SK-N-SH (cell line): Measurements from ENCODE around the gene GAS6. TPM values are rescaled to one million over a fixed set of nuclear protein-coding genes. Genes with fewer than 3 reads are reported as not detected.

ENCODE experiments used
- CTCF ChIA-PET: fragments of 300-600, 350-600 bp; formaldehyde crosslinking; extraction: SDS; loops from one replicate; lab custom pipeline; 2021; lab: Yijun Ruan, JAX
- POLR2A ChIA-PET: fragments of 350-600 bp; sonication (Branson Sonifier 250); formaldehyde crosslinking; extraction: SDS; loops from one replicate; lab custom pipeline; 2020; ENCODE audit warnings: antibody characterized with exemption, inconsistent platforms; lab: Yijun Ruan, JAX
- DNase-seq: peaks from one replicate; pipeline ENCODE4 v3.0.0; 2012
- H2AFZ ChIP-seq: fragments of 200-600 bp; sonication (generic); 2 replicates; pipeline ENCODE4 v1.8.1; 2016; ENCODE audit warnings: antibody characterized with exemption, mild to moderate bottlenecking, low read depth
- H3F3A ChIP-seq: fragments of 200-600 bp; sonication (generic); replicated peaks from 2 replicates; pipeline ENCODE3; 2016; ENCODE audit warnings: antibody characterized with exemption, mild to moderate bottlenecking; ENCODE audit not compliant: insufficient read depth
- H3K27ac ChIP-seq, 2 experiments: fragments of 200-500 bp in 1 of 2; fragments of 200-600 bp in 1 of 2; sonication (Bioruptor generic) in 1 of 2; sonication (generic), shearing (Covaris generic) in 1 of 2; 2 replicates each; pipeline versions ENCODE4 v1.5.1 to v1.6.1; 2014 to 2016; ENCODE audit warnings: low read depth in 2 of 2, inconsistent platforms in 1 of 2, low read length in 1 of 2, mild to moderate bottlenecking in 1 of 2, mixed read lengths in 1 of 2
- H3K27me3 ChIP-seq: fragments of 200-600 bp; sonication (generic), shearing (Covaris generic); 2 replicates; pipeline ENCODE4 v1.6.1; 2016; ENCODE audit warnings: mixed run types; ENCODE audit not compliant: insufficient read depth
- H3K36me3 ChIP-seq, 2 experiments: fragments of 200-500 bp in 1 of 2; fragments of 200-600 bp in 1 of 2; sonication (Bioruptor generic) in 1 of 2; sonication (generic) in 1 of 2; replicated peaks in 1 of 2; 2 replicates each; pipeline versions ENCODE3 to v1.5.1; 2014 to 2016; ENCODE audit warnings: low read length in 1 of 2, mild to moderate bottlenecking in 1 of 2; ENCODE audit not compliant: insufficient read depth in 2 of 2, control insufficient read depth in 1 of 2
- H3K4me1 ChIP-seq, 2 experiments: fragments of 200-500 bp in 1 of 2; fragments of 200-600 bp in 1 of 2; sonication (Bioruptor generic) in 1 of 2; sonication (generic), shearing (Covaris generic) in 1 of 2; 2 replicates each; pipeline versions ENCODE4 v1.5.1 to v1.6.1; 2014 to 2016; ENCODE audit warnings: low read depth in 1 of 2, low read length in 1 of 2, mixed run types in 1 of 2; ENCODE audit not compliant: insufficient read depth in 2 of 2, control insufficient read depth in 1 of 2
- H3K4me2 ChIP-seq: fragments of 200-600 bp; sonication (generic), shearing (Covaris generic); 2 replicates; pipeline ENCODE4 v1.6.1; 2017; ENCODE audit warnings: mixed run types
- H3K4me3 ChIP-seq, 2 experiments: fragments of 200-500 bp in 1 of 2; fragments of 200-600 bp in 1 of 2; sonication (Bioruptor generic) in 1 of 2; sonication (generic), shearing (Covaris generic) in 1 of 2; 2 replicates each; pipeline versions ENCODE4 v1.5.1 to v1.8.1; 2014 to 2016; ENCODE audit warnings: low read depth in 2 of 2, inconsistent platforms in 1 of 2, low read length in 1 of 2, mild to moderate bottlenecking in 1 of 2, mixed read lengths in 1 of 2, moderate library complexity in 1 of 2
- H3K79me2 ChIP-seq: fragments of 200-600 bp; sonication (generic); 2 replicates; pipeline ENCODE4 v1.8.1; 2017; ENCODE audit warnings: mild to moderate bottlenecking; ENCODE audit not compliant: insufficient read depth
- H3K9ac ChIP-seq: fragments of 200-600 bp; sonication (generic); 2 replicates; pipeline ENCODE4 v1.6.1; 2017; ENCODE audit warnings: mixed run types
- H3K9me2 ChIP-seq: fragments of 200-600 bp; sonication (generic); 2 replicates; pipeline ENCODE4 v1.6.1; 2017; ENCODE audit warnings: mixed run types
- H3K9me3 ChIP-seq: fragments of 200-600 bp; sonication (generic); 2 replicates; pipeline ENCODE4 v1.6.1; 2017; ENCODE audit warnings: mixed run types, mild to moderate bottlenecking, moderate library complexity
- H4K20me1 ChIP-seq: fragments of 200-600 bp; sonication (generic); 2 replicates; pipeline ENCODE4 v1.6.1; 2017; ENCODE audit warnings: mild to moderate bottlenecking, mixed run types; ENCODE audit not compliant: insufficient read depth
- CHD2 ChIP-seq: fragments of 150-350 bp; IDR thresholded peaks from 2 replicates; pipeline ENCODE4 v1.6.1; 2018; ENCODE audit warnings: low read length; ENCODE audit not compliant: partially characterized antibody
- ELF1 ChIP-seq: IDR thresholded peaks from 2 replicates; pipeline ENCODE4 v1.4.0; 2012
- EP300 ChIP-seq, 2 experiments: IDR thresholded peaks; 2 replicates each; pipeline versions ENCODE4 v1.4.0 to v1.6.1; 2012; ENCODE audit warnings: borderline replicate concordance in 1 of 2, low read depth in 1 of 2, low read length in 1 of 2
- EZH2phosphoT487 ChIP-seq: fragments of 200-600 bp; sonication (generic); IDR thresholded peaks from 2 replicates; pipeline ENCODE4 v1.6.1; 2017; ENCODE audit warnings: low read depth, mixed run types, mild to moderate bottlenecking, antibody characterized with exemption, moderate library complexity, borderline replicate concordance
- FOSL2 ChIP-seq: IDR thresholded peaks from 2 replicates; pipeline ENCODE4 v1.4.0; 2012; ENCODE audit warnings: low read depth, mild to moderate bottlenecking, moderate library complexity, borderline replicate concordance
- FOXM1 ChIP-seq: IDR thresholded peaks from 2 replicates; pipeline ENCODE4 v1.4.0; 2012; ENCODE audit warnings: low read depth, mild to moderate bottlenecking
- GABPA ChIP-seq: IDR thresholded peaks from 2 replicates; pipeline ENCODE4 v1.4.0; 2012; ENCODE audit warnings: low read depth, mild to moderate bottlenecking
- MEF2A ChIP-seq: IDR thresholded peaks from 2 replicates; pipeline ENCODE4 v1.4.0; 2012; ENCODE audit warnings: low read depth, borderline replicate concordance
- MXI1 ChIP-seq: IDR thresholded peaks from 2 replicates; pipeline ENCODE4 v1.6.1; 2012; ENCODE audit warnings: mild to moderate bottlenecking, low read depth, low read length, improper control_type of control experiment
- NRF1 ChIP-seq: IDR thresholded peaks from 2 replicates; pipeline ENCODE4 v1.6.1; 2012; ENCODE audit warnings: low read depth, mild to moderate bottlenecking, low read length
- RCOR1 ChIP-seq: fragments of 150-350 bp; IDR thresholded peaks from 2 replicates; pipeline ENCODE4 v1.6.1; 2017; ENCODE audit warnings: antibody characterized with exemption, low read length
- RXRA ChIP-seq: IDR thresholded peaks from 2 replicates; pipeline ENCODE4 v1.4.0; 2012; ENCODE audit warnings: low read depth, mild to moderate bottlenecking, borderline replicate concordance
- SIN3A ChIP-seq: IDR thresholded peaks from 2 replicates; pipeline ENCODE4 v1.6.1; 2012; ENCODE audit warnings: low read depth, mild to moderate bottlenecking, low read length, moderate library complexity, borderline replicate concordance
- TCF12 ChIP-seq: IDR thresholded peaks from 2 replicates; pipeline ENCODE4 v1.4.0; 2012
- TEAD4 ChIP-seq: IDR thresholded peaks from 2 replicates; pipeline ENCODE4 v1.4.0; 2012; ENCODE audit warnings: mild to moderate bottlenecking, borderline replicate concordance; ENCODE audit not compliant: insufficient read depth
- ZBTB33 ChIP-seq: IDR thresholded peaks from 2 replicates; pipeline ENCODE4 v1.4.0; 2012; ENCODE audit warnings: low read depth, borderline replicate concordance
- WGBS: methylation state at CpG from one replicate; pipeline ENCODE4 v1.1.6; 2017; ENCODE audit warnings: low lambda C conversion rate; 5-methylcytosine and 5-hydroxymethylcytosine counted together
- polyA plus RNA-seq, 3 experiments: library from polyadenylated mRNA; depleted of rRNA; stranded (reverse); fragments of >200 nt; gene quantifications; 2 replicates each; pipeline ENCODE4 v1.2.3, GENCODE V29; 2012
- TF ChIP-seq, protein P1 (sequence below): IDR thresholded peaks from 2 replicates; pipeline ENCODE4; 2012
- TF ChIP-seq, protein P2 (sequence below): fragments of 200-600 bp; sonication (generic); IDR thresholded peaks from 2 replicates; pipeline ENCODE4 v1.6.1; 2017; ENCODE audit warnings: antibody characterized with exemption, mild to moderate bottlenecking, moderate library complexity
- TF ChIP-seq, protein P3 (sequence below): IDR thresholded peaks from 2 replicates; pipeline ENCODE4 v1.4.0; 2012; ENCODE audit warnings: low read depth, borderline replicate concordance
- TF ChIP-seq, protein P4 (sequence below): IDR thresholded peaks from 2 replicates; pipeline ENCODE4 v1.4.0; 2012; ENCODE audit warnings: low read depth

The GAS6 gene
- polyA plus RNA-seq, 1 of the 3 experiments (the other 2 are of a cell fraction) = 380 TPM

- Histone ChIP-seq H3K36me3 (no peaks in the 10 kb centered on the region), H3K79me2 (no peaks in the 10 kb centered on the region), H3K4me2 (no peak overlapping the region), H3K9me2 (no peaks in the 10 kb centered on the region), H3K4me3 (no peak overlapping the region), H4K20me1 (no peaks in the 10 kb centered on the region), H2AFZ (no peak overlapping the region)
- WGBS = 74% methylated on average over 9 of the region's 23 CpGs
- POLR2A ChIA-PET = no interaction called here
- TF ChIP-seq ELF1 = no peak
- TF ChIP-seq, protein P1, sequence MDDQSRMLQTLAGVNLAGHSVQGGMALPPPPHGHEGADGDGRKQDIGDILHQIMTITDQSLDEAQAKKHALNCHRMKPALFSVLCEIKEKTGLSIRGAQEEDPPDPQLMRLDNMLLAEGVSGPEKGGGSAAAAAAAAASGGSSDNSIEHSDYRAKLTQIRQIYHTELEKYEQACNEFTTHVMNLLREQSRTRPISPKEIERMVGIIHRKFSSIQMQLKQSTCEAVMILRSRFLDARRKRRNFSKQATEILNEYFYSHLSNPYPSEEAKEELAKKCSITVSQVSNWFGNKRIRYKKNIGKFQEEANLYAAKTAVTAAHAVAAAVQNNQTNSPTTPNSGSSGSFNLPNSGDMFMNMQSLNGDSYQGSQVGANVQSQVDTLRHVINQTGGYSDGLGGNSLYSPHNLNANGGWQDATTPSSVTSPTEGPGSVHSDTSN = no peak
- TF ChIP-seq CHD2 = no peak
- TF ChIP-seq TEAD4 = no peak
- TF ChIP-seq EP300 (IDR thresholded peaks at IDR 0.05; ENCODE audit: borderline replicate concordance in 1 of 2, low read depth in 1 of 2, low read length in 1 of 2) = no peak
- TF ChIP-seq, all 33 proteins: peak for 0
- Histone ChIP-seq H3K9me3 (no peaks in the 10 kb centered on the region), H3F3A (no peaks in the 10 kb centered on the region), H3K4me1 (no peaks in the 10 kb centered on the region), H3K27ac (no peak overlapping the region), H3K9ac (no peak overlapping the region), H3K27me3 (no peaks in the 10 kb centered on the region)
- DNase-seq = no peak
- CTCF ChIA-PET = no interaction called here
Observed at GRCh38 chr13:113794086-113794485, 69.8 kb downstream of the GAS6 start.

DNA sequence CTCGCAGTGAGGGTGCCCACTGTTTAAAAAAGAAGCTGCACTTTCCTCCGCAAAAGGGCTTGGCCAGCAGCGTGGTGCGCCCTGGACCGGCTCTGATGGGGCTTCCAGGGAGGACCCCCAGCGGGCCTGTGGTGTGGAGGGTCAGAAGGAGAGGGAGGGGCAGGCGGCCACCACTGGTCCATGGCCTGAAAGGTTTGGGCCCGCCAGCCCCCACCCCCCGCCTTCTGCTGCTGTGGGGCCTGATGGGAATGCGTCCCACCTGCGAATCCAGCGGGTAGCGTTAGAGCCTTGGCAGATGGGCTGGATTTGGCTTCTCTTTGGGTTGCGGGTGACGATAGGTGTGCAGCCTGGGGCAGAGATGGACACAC, 70.2 kb downstream of the GAS6 start:
- no peaks in the 10 kb centered on the region for H3K79me2 ChIP-seq
- H4K20me1 ChIP-seq = no peaks in the 10 kb centered on the region
- H3K9me3 ChIP-seq = no peaks in the 10 kb centered on the region
- H3F3A ChIP-seq = no peaks in the 10 kb centered on the region
- no peak overlapping the region for H3K4me2 ChIP-seq
- H3K4me3 ChIP-seq = no peak overlapping the region
- H3K27me3 ChIP-seq = no peaks in the 10 kb centered on the region
- no peaks in the 10 kb centered on the region for H3K36me3 ChIP-seq
- no peak for DNase-seq
- H2AFZ ChIP-seq = no peak overlapping the region
- no peaks in the 10 kb centered on the region for H3K9me2 ChIP-seq
- CTCF ChIA-PET = interaction anchor here (1.0 kb wide), 2 partner anchors 16 to 69 kb away, joined by 3 read pairs; no protein-coding TSS in a partner anchor
- WGBS = 89% methylated on average over 9 of the region's 15 CpGs
- POLR2A ChIA-PET = no interaction called here
- no peak overlapping the region for H3K27ac ChIP-seq
- no peak overlapping the region for H3K9ac ChIP-seq
- no peaks in the 10 kb centered on the region for H3K4me1 ChIP-seq
- TF ChIP-seq FOSL2 (no peak), NRF1 (no peak), SIN3A (no peak), GABPA (no peak), MEF2A (no peak), FOXM1 (no peak), ZBTB33 (no peak), RXRA (no peak), RCOR1 (no peak), EZH2phosphoT487 (no peak), TCF12 (no peak), MXI1 (no peak)
- TF ChIP-seq, protein P2, sequence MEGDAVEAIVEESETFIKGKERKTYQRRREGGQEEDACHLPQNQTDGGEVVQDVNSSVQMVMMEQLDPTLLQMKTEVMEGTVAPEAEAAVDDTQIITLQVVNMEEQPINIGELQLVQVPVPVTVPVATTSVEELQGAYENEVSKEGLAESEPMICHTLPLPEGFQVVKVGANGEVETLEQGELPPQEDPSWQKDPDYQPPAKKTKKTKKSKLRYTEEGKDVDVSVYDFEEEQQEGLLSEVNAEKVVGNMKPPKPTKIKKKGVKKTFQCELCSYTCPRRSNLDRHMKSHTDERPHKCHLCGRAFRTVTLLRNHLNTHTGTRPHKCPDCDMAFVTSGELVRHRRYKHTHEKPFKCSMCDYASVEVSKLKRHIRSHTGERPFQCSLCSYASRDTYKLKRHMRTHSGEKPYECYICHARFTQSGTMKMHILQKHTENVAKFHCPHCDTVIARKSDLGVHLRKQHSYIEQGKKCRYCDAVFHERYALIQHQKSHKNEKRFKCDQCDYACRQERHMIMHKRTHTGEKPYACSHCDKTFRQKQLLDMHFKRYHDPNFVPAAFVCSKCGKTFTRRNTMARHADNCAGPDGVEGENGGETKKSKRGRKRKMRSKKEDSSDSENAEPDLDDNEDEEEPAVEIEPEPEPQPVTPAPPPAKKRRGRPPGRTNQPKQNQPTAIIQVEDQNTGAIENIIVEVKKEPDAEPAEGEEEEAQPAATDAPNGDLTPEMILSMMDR = no peak
- TF ChIP-seq, protein P1 = no peak
- TF ChIP-seq, protein P3, sequence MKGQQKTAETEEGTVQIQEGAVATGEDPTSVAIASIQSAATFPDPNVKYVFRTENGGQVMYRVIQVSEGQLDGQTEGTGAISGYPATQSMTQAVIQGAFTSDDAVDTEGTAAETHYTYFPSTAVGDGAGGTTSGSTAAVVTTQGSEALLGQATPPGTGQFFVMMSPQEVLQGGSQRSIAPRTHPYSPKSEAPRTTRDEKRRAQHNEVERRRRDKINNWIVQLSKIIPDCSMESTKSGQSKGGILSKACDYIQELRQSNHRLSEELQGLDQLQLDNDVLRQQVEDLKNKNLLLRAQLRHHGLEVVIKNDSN = no peak
- TF ChIP-seq, protein P4, sequence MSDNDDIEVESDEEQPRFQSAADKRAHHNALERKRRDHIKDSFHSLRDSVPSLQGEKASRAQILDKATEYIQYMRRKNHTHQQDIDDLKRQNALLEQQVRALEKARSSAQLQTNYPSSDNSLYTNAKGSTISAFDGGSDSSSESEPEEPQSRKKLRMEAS = no peak
